AG08396 (cell line): Measurements from ENCODE around the gene TATDN2.
"Not testable (repeated sequence)": the region's sequence is repeated elsewhere in the genome, so short reads cannot be mapped to it uniquely, and the experiment has no call there.

Experiments
- DNase-seq: peaks from one replicate; pipeline ENCODE4 v3.0.0; 2012; ENCODE audit warnings: low spot score, mixed read lengths

TATDN2 gene

GRCh38 chr3:10268116-10268515 is 19.9 kb downstream of the TATDN2 start:
- no peak for DNase-seq

GRCh38 chr3:10268930-10269329 is 20.7 kb downstream of the TATDN2 start:
- no peak for DNase-seq

- DNase-seq = no peak
These were observed 21.2 kb downstream of the TATDN2 start for GRCh38 chr3:10269443-10269842.

- not testable (repeated sequence) for DNase-seq
These were observed 24.2 kb downstream of the TATDN2 start for GRCh38 chr3:10272476-10272875.

- DNase-seq = no peak
These were observed 24.7 kb downstream of the TATDN2 start for GRCh38 chr3:10272977-10273376.

GRCh38 chr3:10273702-10274305 is 25.5 kb downstream of the TATDN2 start:
- peak; percentile 43 for DNase-seq

GRCh38 chr3:10274601-10275000 is 26.3 kb downstream of the TATDN2 start:
- no peak for DNase-seq

GRCh38 chr3:10277115-10277625 is 28.9 kb downstream of the TATDN2 start:
- DNase-seq = no peak

GRCh38 chr3:10278501-10278900 is 30.2 kb downstream of the TATDN2 start:
- DNase-seq = no peak

- DNase-seq = no peak
These were observed 31.3 kb downstream of the TATDN2 start for GRCh38 chr3:10279384-10280176.

GRCh38 chr3:10280177-10280529 is 31.9 kb downstream of the TATDN2 start:
- DNase-seq = no peak

- DNase-seq = no peak
These were observed 32.3 kb downstream of the TATDN2 start for GRCh38 chr3:10280571-10280970.

- no peak for DNase-seq
These were observed 33.7 kb downstream of the TATDN2 start for GRCh38 chr3:10281951-10282350.

- DNase-seq = no peak
These were observed 35.4 kb downstream of the TATDN2 start for GRCh38 chr3:10283638-10284037.

GRCh38 chr3:10284496-10284895 is 36.2 kb downstream of the TATDN2 start:
- DNase-seq = no peak

- DNase-seq = no peak
These were observed 37.2 kb downstream of the TATDN2 start for GRCh38 chr3:10285272-10286132.

- DNase-seq = no peak
These were observed 37.9 kb downstream of the TATDN2 start for GRCh38 chr3:10286133-10286524.

GRCh38 chr3:10286596-10287295 is 38.5 kb downstream of the TATDN2 start:
- peak; percentile 62 for DNase-seq

GRCh38 chr3:10287936-10288574 is 39.8 kb downstream of the TATDN2 start:
- DNase-seq = no peak

- DNase-seq = no peak
These were observed 40.3 kb downstream of the TATDN2 start for GRCh38 chr3:10288575-10288960.

GRCh38 chr3:10289077-10289476 is 40.8 kb downstream of the TATDN2 start:
- no peak for DNase-seq
